ENCODE data around the gene CCDC17. TPM values are rescaled to one million over a fixed set of nuclear protein-coding genes. Genes with fewer than 3 reads are reported as not detected.

The CCDC17 gene
- total and polyA plus RNA-seq, 3 experiments from 2014 or later = 0.13 to 1.4 (median 1.4) TPM

GRCh38 chr1:45640293-45640692 is 16.4 kb upstream of the CCDC17 start:
- H3K4me1 Mint-ChIP-seq = peaks cover 1 to 10% (median 2%) of the 10 kb centered on the region in 3 donors
- ChIA-PET POLR2A (no interaction called here), CTCF (interaction anchor here (1.1 kb wide), 1 partner anchor 33 kb away, joined by 3 read pairs; no protein-coding TSS in a partner anchor)
- H3K4me3 ChIP-seq (ENCODE audit: low read length) = no peak overlapping the region
- H3K9me3 ChIP-seq (ENCODE audit: low read length) = no peaks in the 10 kb centered on the region
- peaks cover 4 to 39% (median 8%) of the 10 kb centered on the region in 3 donors for H3K36me3 Mint-ChIP-seq
- H3K36me3 ChIP-seq (ENCODE audit: insufficient read depth, low read length) = peaks cover 40% of the 10 kb centered on the region
- no peak overlapping the region for H3K27ac ChIP-seq (ENCODE audit: low read depth, low read length)
- peak overlapping the region in 4 of 8 donors; percentile 12 to 79 (median 36) for H3K27ac Mint-ChIP-seq
- no peaks in the 10 kb centered on the region for H3K27me3 Mint-ChIP-seq
- H3K4me1 ChIP-seq (ENCODE audit: insufficient read depth, low read length) = no peaks in the 10 kb centered on the region
- H3K4me3 Mint-ChIP-seq = peak overlapping the region in 1 of 7 donors; percentile 14
- no peaks in the 10 kb centered on the region for H3K9me3 Mint-ChIP-seq
- H3K27me3 ChIP-seq (ENCODE audit: insufficient read depth, low read length, poor library complexity, severe bottlenecking) = no peaks in the 10 kb centered on the region
- no peak for DNase-seq

GRCh38 chr1:45635211-45635610 is 11.4 kb upstream of the CCDC17 start:
- H3K4me1 Mint-ChIP-seq = peaks cover 0 to 2% (median 0%) of the 10 kb centered on the region in 3 donors
- CTCF ChIA-PET = no interaction called here
- H3K36me3 ChIP-seq (ENCODE audit: insufficient read depth, low read length) = peaks cover 72% of the 10 kb centered on the region
- no peaks in the 10 kb centered on the region for H3K4me1 ChIP-seq (ENCODE audit: insufficient read depth, low read length)
- no peak overlapping the region for H3K27ac ChIP-seq (ENCODE audit: low read depth, low read length)
- POLR2A ChIA-PET = interaction anchor here (0.6 kb wide), 1 partner anchor 129 kb away, joined by 4 read pairs; no protein-coding TSS in a partner anchor
- H3K36me3 Mint-ChIP-seq = peaks cover 8 to 21% (median 15%) of the 10 kb centered on the region in 3 donors
- H3K9me3 Mint-ChIP-seq = no peaks in the 10 kb centered on the region
- H3K27me3 ChIP-seq (ENCODE audit: insufficient read depth, low read length, poor library complexity, severe bottlenecking) = no peaks in the 10 kb centered on the region
- DNase-seq = no peak
- no peak overlapping the region for H3K27ac Mint-ChIP-seq
- no peaks in the 10 kb centered on the region for H3K27me3 Mint-ChIP-seq
- H3K4me3 ChIP-seq (ENCODE audit: low read length) = no peak overlapping the region
- no peak overlapping the region for H3K4me3 Mint-ChIP-seq
- no peaks in the 10 kb centered on the region for H3K9me3 ChIP-seq (ENCODE audit: low read length)

- Mint-ChIP-seq H3K4me3 (no peak overlapping the region), H3K4me1 (peaks cover 0 to 2% (median 0%) of the 10 kb centered on the region in 3 donors), H3K27me3 (no peaks in the 10 kb centered on the region), H3K9me3 (no peaks in the 10 kb centered on the region), H3K27ac (peak overlapping the region in 4 of 8 donors; percentile 17 to 86 (median 64)), H3K36me3 (peaks cover 6 to 56% (median 25%) of the 10 kb centered on the region in 3 donors)
- ChIA-PET POLR2A (no interaction called here), CTCF (no interaction called here)
- DNase-seq = no peak
- Histone ChIP-seq H3K9me3 (ENCODE audit: low read length) (no peaks in the 10 kb centered on the region), H3K36me3 (ENCODE audit: insufficient read depth, low read length) (peaks cover 62% of the 10 kb centered on the region), H3K27me3 (ENCODE audit: insufficient read depth, low read length, poor library complexity, severe bottlenecking) (no peaks in the 10 kb centered on the region), H3K27ac (ENCODE audit: low read depth, low read length) (no peak overlapping the region), H3K4me1 (ENCODE audit: insufficient read depth, low read length) (no peaks in the 10 kb centered on the region), H3K4me3 (ENCODE audit: low read length) (no peak overlapping the region)
Measured at GRCh38 chr1:45630429-45630828, 6.6 kb upstream of the CCDC17 start.

GRCh38 chr1:45629035-45629434 is 5.2 kb upstream of the CCDC17 start:
- DNase-seq = no peak
- Mint-ChIP-seq H3K4me3 (no peak overlapping the region), H3K9me3 (no peaks in the 10 kb centered on the region), H3K27ac (peak overlapping the region in 1 of 8 donors; percentile 33), H3K4me1 (peaks cover 0 to 2% (median 0%) of the 10 kb centered on the region in 3 donors), H3K36me3 (peaks cover 6 to 64% (median 30%) of the 10 kb centered on the region in 3 donors), H3K27me3 (no peaks in the 10 kb centered on the region)
- Histone ChIP-seq H3K4me3 (ENCODE audit: low read length) (no peak overlapping the region), H3K27ac (ENCODE audit: low read depth, low read length) (no peak overlapping the region), H3K27me3 (ENCODE audit: insufficient read depth, low read length, poor library complexity, severe bottlenecking) (no peaks in the 10 kb centered on the region), H3K9me3 (ENCODE audit: low read length) (no peaks in the 10 kb centered on the region), H3K4me1 (ENCODE audit: insufficient read depth, low read length) (no peaks in the 10 kb centered on the region), H3K36me3 (ENCODE audit: insufficient read depth, low read length) (peaks cover 52% of the 10 kb centered on the region)
- CTCF ChIA-PET = no interaction called here
- POLR2A ChIA-PET = interaction anchor here (0.6 kb wide), 1 partner anchor 16 kb away, joined by 3 read pairs; no protein-coding TSS in a partner anchor

GRCh38 chr1:45622524-45623394 is 1.1 kb downstream of the CCDC17 start:
- Mint-ChIP-seq H3K36me3 (peaks cover 0 to 67% (median 11%) of the 10 kb centered on the region in 3 donors), H3K4me1 (no peaks in the 10 kb centered on the region), H3K27me3 (no peaks in the 10 kb centered on the region), H3K4me3 (no peak overlapping the region), H3K27ac (no peak overlapping the region), H3K9me3 (no peaks in the 10 kb centered on the region)
- peaks cover 1% of the 10 kb centered on the region for H3K36me3 ChIP-seq (ENCODE audit: insufficient read depth, low read length)
- POLR2A ChIA-PET = no interaction called here
- no peaks in the 10 kb centered on the region for H3K27me3 ChIP-seq (ENCODE audit: insufficient read depth, low read length, poor library complexity, severe bottlenecking)
- CTCF ChIA-PET = no interaction called here
- no peaks in the 10 kb centered on the region for H3K4me1 ChIP-seq (ENCODE audit: insufficient read depth, low read length)
- H3K9me3 ChIP-seq (ENCODE audit: low read length) = no peaks in the 10 kb centered on the region
- DNase-seq = no peak
- no peak overlapping the region for H3K4me3 ChIP-seq (ENCODE audit: low read length)
- H3K27ac ChIP-seq (ENCODE audit: low read depth, low read length) = no peak overlapping the region

- no peaks in the 10 kb centered on the region for H3K36me3 ChIP-seq (ENCODE audit: insufficient read depth, low read length)
- no peak overlapping the region for H3K4me3 ChIP-seq (ENCODE audit: low read length)
- ChIA-PET POLR2A (no interaction called here), CTCF (no interaction called here)
- Mint-ChIP-seq H3K4me3 (no peak overlapping the region), H3K36me3 (peaks cover 0 to 68% (median 6%) of the 10 kb centered on the region in 3 donors), H3K9me3 (no peaks in the 10 kb centered on the region), H3K27ac (peak overlapping the region in 2 of 8 donors; percentile 2 to 87), H3K27me3 (no peaks in the 10 kb centered on the region), H3K4me1 (no peaks in the 10 kb centered on the region)
- no peak for DNase-seq
- H3K9me3 ChIP-seq (ENCODE audit: low read length) = no peaks in the 10 kb centered on the region
- H3K27ac ChIP-seq (ENCODE audit: low read depth, low read length) = no peak overlapping the region
- no peaks in the 10 kb centered on the region for H3K27me3 ChIP-seq (ENCODE audit: insufficient read depth, low read length, poor library complexity, severe bottlenecking)
- H3K4me1 ChIP-seq (ENCODE audit: insufficient read depth, low read length) = no peaks in the 10 kb centered on the region
Measured at GRCh38 chr1:45621895-45622523, 1.8 kb downstream of the CCDC17 start.

- Histone ChIP-seq H3K27me3 (ENCODE audit: insufficient read depth, low read length, poor library complexity, severe bottlenecking) (no peaks in the 10 kb centered on the region), H3K36me3 (ENCODE audit: insufficient read depth, low read length) (peaks cover 3% of the 10 kb centered on the region), H3K9me3 (ENCODE audit: low read length) (no peaks in the 10 kb centered on the region), H3K4me1 (ENCODE audit: insufficient read depth, low read length) (no peaks in the 10 kb centered on the region), H3K27ac (ENCODE audit: low read depth, low read length) (no peak overlapping the region), H3K4me3 (ENCODE audit: low read length) (no peak overlapping the region)
- H3K4me1 Mint-ChIP-seq = no peaks in the 10 kb centered on the region
- POLR2A ChIA-PET = no interaction called here
- peak overlapping the region in 4 of 8 donors; percentile 5 to 87 (median 24) for H3K27ac Mint-ChIP-seq
- H3K9me3 Mint-ChIP-seq = no peaks in the 10 kb centered on the region
- peaks cover 0 to 70% (median 6%) of the 10 kb centered on the region in 3 donors for H3K36me3 Mint-ChIP-seq
- no peak for DNase-seq
- H3K27me3 Mint-ChIP-seq = no peaks in the 10 kb centered on the region
- CTCF ChIA-PET = interaction anchor here (1.2 kb wide), 1 partner anchor 493 kb away, joined by 3 read pairs; no protein-coding TSS in a partner anchor
- H3K4me3 Mint-ChIP-seq = no peak overlapping the region
Measured at GRCh38 chr1:45621501-45621836, 2.4 kb downstream of the CCDC17 start.
